Prostate gland (tissue), 2 donors: ENCODE results near the gene NECTIN1.

Experiments used
- CTCF ChIP-seq, 4 experiments: fragments of 200-600 bp in 2 of 4; fragments of 450-650 bp in 2 of 4; sonication (generic) in 2 of 4; IDR thresholded peaks; 1 replicate in 3 of 4; 2 replicates in 1 of 4; pipeline ENCODE4 v1.5.1; 2016 to 2019; ENCODE audit warnings: antibody characterized with exemption in 4 of 4, mild to moderate bottlenecking in 2 of 4, moderate library complexity in 2 of 4
- POLR2A ChIP-seq: fragments of 450-650 bp; IDR thresholded peaks from one replicate; pipeline ENCODE4 v1.6.1; 2016; ENCODE audit warnings: antibody characterized with exemption, mild to moderate bottlenecking
- POLR2AphosphoS5 ChIP-seq: sonication (generic); formaldehyde crosslinking; IDR thresholded peaks from one replicate; pipeline ENCODE4 v1.6.1; 2017; ENCODE audit warnings: antibody characterized with exemption

- no peak for TF ChIP-seq POLR2A
- TF ChIP-seq CTCF (IDR thresholded peaks at IDR 0.05) = no peak
- no peak for TF ChIP-seq POLR2AphosphoS5
Measured at GRCh38 chr11:119663279-119663678, 65.7 kb downstream of the NECTIN1 start.
